H1 (cell line): ENCODE results near the gene ALPL. TPM values are rescaled to one million over a fixed set of nuclear protein-coding genes. Genes with fewer than 3 reads are reported as not detected.

Experiments used
- ATF2 ChIP-seq: IDR thresholded peaks from 2 replicates; pipeline ENCODE4 v1.6.1; 2012; ENCODE audit warnings: low read length, inconsistent platforms
- ATF3 ChIP-seq: IDR thresholded peaks from 2 replicates; pipeline ENCODE4 v1.6.1; 2011; ENCODE audit warnings: low read depth, mild to moderate bottlenecking, low read length; ENCODE audit not compliant: insufficient read depth
- CBX5 ChIP-seq: fragments of 300-800, 300-1000 bp; sonication (generic); IDR thresholded peaks from 2 replicates; pipeline ENCODE4 v1.7.1; 2016; ENCODE audit warnings: antibody characterized with exemption, low read length, low read depth
- GTF2F1 ChIP-seq: IDR thresholded peaks from 2 replicates; pipeline ENCODE4 v1.6.1; 2012; ENCODE audit warnings: low read depth, low read length, improper control_type of control experiment, borderline replicate concordance
- polyA plus RNA-seq, 7 experiments: library from polyadenylated mRNA; depleted of rRNA in 3 of 7; stranded (reverse) in 5 of 7; unstranded in 2 of 7; fragments of >200 nt in 5 of 7; fragments of 200-250 nt in 2 of 7; gene quantifications; 1 replicate in 5 of 7; 2 replicates in 1 of 7; 4 replicates in 1 of 7; pipeline versions ENCODE4 v1.2.1 to v1.2.3, GENCODE V29; 2011 to 2013; ENCODE audit warnings: missing spikeins in 2 of 7, mixed read lengths in 2 of 7
- total RNA-seq: library from RNA; stranded (reverse); fragmentation: NEBNext Ultra II Directional; extraction: Animal tissue kit (Norgen Biotek cat#: 25700); gene quantifications from 2 replicates; pipeline ENCODE4 v1.2.1, GENCODE V29; 2021
- TF ChIP-seq, protein P1 (sequence below): IDR thresholded peaks from 2 replicates; pipeline ENCODE4 v1.6.1; 2011; ENCODE audit warnings: low read length, improper control_type of control experiment
- TF ChIP-seq, protein P2 (sequence below): fragments of 300-600 bp; sonication (generic); IDR thresholded peaks from 2 replicates; pipeline ENCODE4 v1.7.1; 2012; ENCODE audit warnings: low read length, moderate library complexity, mild to moderate bottlenecking, inconsistent platforms; ENCODE audit not compliant: insufficient replicate concordance

The ALPL gene
- total and polyA plus RNA-seq, 2 of the 8 experiments (the other 6 are each of a cell fraction or from before 2014, with no cell fraction given) = 175 to 362 TPM

DNA sequence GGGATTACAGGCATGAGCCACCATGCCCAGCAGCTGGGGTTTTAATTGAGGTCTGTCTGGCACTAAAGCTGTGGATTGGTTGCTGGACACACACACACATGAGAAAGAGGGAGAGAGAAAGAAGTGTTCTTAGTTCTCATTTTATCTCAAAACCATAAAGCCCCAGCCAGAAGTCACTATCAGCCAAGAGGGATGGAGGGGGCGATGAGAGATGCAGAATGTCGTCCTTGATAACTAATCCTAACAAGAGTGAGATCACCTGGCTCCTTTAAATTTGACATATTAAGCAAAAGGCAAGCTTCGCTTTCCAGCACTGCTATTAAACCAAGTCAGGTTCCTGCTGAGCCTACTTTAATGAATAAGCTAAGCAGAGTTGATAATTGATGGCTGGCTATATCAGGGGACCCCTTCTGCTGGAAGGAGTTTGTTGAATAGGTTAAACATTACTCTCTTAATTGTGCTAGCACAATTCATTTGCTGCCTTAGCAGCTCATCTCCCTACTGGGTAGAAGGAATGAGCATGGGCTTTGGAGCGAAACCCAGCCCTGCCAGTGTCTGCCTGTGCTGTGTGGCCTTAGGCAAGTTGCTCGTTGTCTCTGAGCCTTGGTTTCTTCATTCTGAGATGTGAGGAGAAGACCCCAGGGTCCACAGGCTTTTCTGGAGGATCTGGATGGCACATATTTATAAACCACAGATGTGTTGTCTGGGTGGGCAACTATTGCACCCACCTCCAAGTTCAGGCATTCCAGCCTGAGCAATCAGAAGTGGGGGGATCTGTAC is 50.8 kb downstream of the ALPL start (continued):
- TF ChIP-seq, protein P1, sequence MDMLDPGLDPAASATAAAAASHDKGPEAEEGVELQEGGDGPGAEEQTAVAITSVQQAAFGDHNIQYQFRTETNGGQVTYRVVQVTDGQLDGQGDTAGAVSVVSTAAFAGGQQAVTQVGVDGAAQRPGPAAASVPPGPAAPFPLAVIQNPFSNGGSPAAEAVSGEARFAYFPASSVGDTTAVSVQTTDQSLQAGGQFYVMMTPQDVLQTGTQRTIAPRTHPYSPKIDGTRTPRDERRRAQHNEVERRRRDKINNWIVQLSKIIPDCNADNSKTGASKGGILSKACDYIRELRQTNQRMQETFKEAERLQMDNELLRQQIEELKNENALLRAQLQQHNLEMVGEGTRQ = no peak
- no peak for TF ChIP-seq CBX5
- no peak for TF ChIP-seq ATF2
- TF ChIP-seq, protein P2, sequence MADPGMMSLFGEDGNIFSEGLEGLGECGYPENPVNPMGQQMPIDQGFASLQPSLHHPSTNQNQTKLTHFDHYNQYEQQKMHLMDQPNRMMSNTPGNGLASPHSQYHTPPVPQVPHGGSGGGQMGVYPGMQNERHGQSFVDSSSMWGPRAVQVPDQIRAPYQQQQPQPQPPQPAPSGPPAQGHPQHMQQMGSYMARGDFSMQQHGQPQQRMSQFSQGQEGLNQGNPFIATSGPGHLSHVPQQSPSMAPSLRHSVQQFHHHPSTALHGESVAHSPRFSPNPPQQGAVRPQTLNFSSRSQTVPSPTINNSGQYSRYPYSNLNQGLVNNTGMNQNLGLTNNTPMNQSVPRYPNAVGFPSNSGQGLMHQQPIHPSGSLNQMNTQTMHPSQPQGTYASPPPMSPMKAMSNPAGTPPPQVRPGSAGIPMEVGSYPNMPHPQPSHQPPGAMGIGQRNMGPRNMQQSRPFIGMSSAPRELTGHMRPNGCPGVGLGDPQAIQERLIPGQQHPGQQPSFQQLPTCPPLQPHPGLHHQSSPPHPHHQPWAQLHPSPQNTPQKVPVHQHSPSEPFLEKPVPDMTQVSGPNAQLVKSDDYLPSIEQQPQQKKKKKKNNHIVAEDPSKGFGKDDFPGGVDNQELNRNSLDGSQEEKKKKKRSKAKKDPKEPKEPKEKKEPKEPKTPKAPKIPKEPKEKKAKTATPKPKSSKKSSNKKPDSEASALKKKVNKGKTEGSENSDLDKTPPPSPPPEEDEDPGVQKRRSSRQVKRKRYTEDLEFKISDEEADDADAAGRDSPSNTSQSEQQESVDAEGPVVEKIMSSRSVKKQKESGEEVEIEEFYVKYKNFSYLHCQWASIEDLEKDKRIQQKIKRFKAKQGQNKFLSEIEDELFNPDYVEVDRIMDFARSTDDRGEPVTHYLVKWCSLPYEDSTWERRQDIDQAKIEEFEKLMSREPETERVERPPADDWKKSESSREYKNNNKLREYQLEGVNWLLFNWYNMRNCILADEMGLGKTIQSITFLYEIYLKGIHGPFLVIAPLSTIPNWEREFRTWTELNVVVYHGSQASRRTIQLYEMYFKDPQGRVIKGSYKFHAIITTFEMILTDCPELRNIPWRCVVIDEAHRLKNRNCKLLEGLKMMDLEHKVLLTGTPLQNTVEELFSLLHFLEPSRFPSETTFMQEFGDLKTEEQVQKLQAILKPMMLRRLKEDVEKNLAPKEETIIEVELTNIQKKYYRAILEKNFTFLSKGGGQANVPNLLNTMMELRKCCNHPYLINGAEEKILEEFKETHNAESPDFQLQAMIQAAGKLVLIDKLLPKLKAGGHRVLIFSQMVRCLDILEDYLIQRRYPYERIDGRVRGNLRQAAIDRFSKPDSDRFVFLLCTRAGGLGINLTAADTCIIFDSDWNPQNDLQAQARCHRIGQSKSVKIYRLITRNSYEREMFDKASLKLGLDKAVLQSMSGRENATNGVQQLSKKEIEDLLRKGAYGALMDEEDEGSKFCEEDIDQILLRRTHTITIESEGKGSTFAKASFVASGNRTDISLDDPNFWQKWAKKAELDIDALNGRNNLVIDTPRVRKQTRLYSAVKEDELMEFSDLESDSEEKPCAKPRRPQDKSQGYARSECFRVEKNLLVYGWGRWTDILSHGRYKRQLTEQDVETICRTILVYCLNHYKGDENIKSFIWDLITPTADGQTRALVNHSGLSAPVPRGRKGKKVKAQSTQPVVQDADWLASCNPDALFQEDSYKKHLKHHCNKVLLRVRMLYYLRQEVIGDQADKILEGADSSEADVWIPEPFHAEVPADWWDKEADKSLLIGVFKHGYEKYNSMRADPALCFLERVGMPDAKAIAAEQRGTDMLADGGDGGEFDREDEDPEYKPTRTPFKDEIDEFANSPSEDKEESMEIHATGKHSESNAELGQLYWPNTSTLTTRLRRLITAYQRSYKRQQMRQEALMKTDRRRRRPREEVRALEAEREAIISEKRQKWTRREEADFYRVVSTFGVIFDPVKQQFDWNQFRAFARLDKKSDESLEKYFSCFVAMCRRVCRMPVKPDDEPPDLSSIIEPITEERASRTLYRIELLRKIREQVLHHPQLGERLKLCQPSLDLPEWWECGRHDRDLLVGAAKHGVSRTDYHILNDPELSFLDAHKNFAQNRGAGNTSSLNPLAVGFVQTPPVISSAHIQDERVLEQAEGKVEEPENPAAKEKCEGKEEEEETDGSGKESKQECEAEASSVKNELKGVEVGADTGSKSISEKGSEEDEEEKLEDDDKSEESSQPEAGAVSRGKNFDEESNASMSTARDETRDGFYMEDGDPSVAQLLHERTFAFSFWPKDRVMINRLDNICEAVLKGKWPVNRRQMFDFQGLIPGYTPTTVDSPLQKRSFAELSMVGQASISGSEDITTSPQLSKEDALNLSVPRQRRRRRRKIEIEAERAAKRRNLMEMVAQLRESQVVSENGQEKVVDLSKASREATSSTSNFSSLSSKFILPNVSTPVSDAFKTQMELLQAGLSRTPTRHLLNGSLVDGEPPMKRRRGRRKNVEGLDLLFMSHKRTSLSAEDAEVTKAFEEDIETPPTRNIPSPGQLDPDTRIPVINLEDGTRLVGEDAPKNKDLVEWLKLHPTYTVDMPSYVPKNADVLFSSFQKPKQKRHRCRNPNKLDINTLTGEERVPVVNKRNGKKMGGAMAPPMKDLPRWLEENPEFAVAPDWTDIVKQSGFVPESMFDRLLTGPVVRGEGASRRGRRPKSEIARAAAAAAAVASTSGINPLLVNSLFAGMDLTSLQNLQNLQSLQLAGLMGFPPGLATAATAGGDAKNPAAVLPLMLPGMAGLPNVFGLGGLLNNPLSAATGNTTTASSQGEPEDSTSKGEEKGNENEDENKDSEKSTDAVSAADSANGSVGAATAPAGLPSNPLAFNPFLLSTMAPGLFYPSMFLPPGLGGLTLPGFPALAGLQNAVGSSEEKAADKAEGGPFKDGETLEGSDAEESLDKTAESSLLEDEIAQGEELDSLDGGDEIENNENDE = no peak
- no peak for TF ChIP-seq ATF3
- TF ChIP-seq GTF2F1 = no peak
